Activated effector memory CD4-positive, alpha-beta T cell treated with anti-CD3 and anti-CD28 coated beads, Interleukin-2, amount 50 U/mL, for 16 hours (primary cell): ENCODE results near the gene MADD.

Source experiments
- DNase-seq: peaks from one replicate; pipeline ENCODE4 v3.0.0-alpha.2; 2020

The MADD gene

DNA sequence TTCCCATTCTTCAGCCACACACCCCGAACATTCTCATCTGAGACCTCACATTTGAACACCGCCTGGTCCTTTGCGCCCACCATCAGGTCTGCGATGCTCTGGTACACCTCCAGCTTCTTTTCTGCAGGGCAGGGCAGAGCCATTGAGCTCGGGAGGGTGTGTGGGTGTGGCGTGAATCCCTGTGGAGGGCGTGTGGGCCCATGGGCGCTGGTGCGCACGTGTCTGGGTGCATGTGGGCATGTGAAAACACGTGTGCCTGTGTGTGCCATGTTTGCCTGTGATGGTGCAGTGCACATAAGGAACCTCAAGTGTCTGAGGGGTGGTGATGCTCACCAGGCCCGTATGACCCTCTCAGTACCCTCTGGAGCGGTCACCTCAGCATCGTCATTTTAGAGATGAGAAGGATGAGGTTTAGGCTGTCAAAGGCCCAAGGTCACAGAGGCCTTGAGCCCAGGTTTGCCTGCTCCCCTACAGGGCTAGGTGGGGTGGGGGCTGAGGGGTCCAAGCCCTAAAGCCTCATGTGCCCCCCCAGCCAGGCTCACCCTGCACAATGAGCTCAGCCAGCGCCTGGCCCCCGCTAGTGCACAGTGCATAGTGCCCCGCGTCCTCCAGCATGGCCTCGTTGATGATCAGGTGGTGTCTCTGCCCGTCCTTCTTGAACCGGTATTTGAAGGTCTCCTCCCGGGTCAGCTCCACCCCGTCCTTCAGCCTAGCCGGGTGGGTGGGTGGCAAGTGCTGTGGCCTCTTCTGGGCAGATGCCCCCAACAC, 72.3 kb downstream of the MADD start:
- DNase-seq, result no peak

DNA sequence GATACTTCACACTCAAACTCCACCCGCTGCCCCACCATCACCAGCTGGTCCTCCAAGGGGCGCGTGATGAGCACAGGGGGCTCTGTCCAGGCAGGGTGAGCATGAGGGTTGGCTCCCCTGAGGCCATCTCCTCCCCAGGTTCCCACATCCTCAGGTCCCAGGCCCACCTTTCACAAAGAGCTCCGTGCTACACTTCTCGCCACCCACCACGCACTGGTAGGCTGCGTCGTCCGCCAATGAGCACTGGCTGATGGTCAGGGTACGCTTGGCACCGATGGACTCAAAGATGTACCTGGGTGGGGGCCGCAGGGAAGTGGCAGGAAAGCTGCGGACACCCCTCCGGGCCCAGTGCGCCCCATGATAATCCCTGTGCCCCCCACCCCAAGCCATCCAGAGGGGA, 72.9 kb downstream of the MADD start:
- DNase-seq, result no peak

DNA sequence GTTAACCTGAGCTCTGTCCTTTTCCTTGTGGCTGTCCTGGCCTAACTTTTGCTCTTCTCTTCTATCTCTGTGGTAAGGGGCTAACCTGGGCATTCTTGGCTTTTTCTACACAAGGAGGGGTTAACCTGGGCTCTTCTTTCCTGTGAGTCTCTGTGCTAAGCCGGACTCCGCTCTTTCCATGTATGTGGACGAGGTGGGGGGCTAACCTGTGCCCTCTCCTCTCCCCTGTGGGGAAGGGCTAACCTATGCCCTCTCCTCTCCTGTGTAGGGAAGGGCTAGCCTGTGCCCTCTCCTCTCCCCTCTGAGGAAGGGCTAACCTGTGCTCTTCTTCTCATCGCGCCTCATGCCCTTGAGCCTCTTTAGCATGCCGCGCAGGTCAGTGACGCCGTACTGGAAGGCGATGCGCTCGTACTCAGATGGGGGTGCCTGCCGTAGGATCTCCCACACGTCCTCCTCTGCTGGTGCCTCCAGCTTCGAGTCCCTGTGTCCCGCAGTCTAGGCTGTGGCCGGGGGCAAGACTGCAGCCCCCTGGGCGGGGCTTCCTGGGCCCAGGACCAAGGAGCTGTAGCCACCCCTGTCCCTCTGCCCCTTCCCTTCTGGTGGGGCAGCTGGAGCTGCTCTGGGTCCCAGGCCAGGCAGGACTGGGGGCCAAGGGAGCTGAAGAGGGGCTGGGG, 76.1 kb downstream of the MADD start:
- DNase-seq, result no peak

GRCh38 chr11:47347137-47347536, 77.2 kb downstream of the MADD start:
- DNase-seq, result no peak

- DNase-seq, result no peak
Measured at GRCh38 chr11:47348131-47348802, 78.3 kb downstream of the MADD start.

- no peak for DNase-seq
Measured at GRCh38 chr11:47348859-47349258, 78.9 kb downstream of the MADD start.

DNA sequence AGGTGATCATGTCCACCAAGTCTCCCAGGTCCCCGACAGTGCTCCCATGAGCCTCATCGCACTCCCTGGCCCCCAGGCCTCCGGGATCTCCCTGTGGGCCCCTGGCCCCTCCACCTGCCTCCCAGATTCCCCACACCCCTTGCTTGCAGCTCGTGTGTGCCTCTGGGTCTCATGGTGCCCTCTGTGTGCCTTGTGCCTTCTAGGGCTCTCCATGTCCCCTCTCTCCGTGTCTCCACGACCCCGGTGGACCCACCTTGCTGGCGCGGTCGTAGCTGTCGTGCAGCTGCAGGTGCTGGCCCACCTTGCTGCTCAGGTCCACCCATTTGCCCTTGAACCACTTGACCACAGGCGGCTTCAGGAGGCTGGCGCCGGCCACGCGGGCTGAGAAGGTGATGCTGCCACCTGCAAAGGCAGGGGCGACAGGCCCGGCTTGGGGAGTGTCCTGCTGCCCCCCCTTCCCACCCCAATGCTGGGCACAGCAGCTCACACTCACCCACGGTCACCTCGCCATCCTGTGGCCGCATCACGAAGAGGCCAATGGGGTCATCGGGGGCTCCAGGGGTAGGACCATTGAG, 79.7 kb downstream of the MADD start:
- no peak for DNase-seq

GRCh38 chr11:47350315-47350714, 80.4 kb downstream of the MADD start:
- no peak for DNase-seq

DNA sequence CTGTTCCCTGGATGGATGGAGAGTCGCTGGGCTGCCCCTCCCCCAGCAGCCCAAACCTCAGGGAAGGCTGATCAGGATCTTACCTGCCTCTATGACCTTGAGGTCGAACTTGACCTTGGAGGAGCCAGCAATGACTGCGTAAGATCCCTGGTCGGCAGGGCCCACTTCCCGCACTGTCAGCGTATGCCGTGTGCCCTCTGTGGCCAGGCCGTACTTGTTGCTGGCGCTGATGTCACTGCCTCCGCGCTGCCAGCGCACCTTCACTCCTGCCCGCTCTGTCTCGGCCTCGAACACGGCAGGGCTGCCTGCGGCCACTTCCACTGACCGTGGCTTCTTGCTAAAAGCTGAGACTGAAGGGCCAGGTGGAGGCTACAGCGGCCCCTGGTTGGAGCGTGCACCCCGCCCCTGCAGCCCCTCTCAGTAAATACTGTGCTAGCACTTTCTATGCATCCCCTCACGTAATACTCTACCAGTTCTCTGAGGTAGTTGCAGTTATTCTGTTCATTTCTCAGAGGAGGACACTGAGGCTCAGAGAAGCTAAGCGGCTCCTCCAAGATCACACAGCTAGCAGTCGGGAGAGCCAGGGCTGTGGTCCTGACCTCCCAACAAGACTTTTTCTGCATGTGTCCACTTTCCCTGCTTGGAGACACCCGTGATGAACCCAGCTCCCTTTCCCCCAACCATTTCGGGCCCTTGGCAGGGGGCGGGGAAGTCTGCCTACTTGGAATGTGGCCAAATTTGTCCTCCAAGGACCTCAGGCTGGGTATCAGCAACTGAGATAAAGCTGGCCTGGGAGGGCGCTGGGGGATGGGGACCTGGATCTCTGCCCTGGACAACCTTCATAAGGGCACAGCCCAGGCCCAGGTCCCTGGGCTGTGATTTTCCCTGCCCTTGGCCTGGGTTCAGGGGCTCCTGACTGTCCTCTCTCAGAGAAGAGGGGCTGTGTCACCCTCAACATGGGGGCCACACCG, 81.5 kb downstream of the MADD start:
- no peak for DNase-seq

- DNase-seq, result no peak
Measured at GRCh38 chr11:47352556-47352955, 82.6 kb downstream of the MADD start, which contains the start of gene MYBPC3. Gene MYBPC3 (minus strand): TSS chr11:47352702. CDS start chr11:47352647, 55 bp downstream.

DNA sequence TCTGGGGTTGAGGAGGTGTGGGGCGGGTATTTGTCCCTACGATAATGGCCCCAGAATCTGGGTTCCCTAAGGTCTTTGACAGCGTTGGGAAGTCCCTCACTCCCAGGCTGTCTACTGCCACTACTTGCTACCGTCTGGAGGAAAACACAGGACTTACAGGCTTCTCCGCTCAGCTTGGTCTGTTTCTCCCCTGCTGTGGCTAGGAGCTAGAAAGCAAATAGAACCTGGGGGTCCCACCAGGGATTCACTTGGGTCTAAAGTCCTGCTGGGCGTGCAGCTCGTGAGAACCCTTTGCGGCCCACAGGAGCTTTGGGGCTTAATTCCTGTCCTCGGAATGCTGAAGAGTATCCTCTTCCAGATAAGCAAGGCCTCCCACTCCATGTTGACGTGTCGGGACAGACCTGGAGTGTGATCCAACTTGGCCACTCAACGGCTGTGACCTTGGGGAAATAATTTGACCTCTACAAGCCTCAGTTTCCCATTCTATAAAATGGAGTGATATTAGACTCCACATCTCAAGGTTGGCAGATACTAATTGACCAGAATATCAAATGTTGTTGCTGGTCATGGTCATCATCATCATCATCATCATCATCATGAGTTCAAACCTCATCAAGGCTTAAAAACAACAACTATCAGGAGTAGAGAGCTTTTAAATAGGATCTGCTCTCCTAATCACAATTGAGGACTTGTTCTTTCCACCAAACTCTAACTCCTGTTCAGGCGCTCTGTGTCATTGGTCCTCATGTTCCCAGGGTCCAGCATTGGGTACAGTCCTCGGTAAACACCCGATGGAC, 84.2 kb downstream of the MADD start:
- no peak for DNase-seq

DNA sequence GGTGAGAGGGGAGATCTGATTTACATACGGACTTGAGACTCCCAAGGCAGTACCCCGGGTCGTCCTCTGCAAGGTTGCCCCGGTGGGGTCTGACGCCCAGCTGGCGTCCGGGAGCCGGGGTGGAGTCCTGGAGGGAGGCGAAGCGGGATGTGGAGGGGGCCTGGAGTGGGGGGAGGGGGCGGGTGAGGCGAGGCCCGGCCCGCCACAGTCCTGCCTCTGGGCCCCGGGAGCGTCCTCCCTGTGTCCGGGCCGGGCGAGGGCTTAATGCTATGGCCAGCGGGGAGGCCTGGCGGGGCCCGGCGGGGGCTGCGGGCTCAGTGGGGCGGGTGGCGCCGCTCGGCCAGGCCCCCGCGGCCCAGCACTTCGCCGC, 85.0 kb downstream of the MADD start:
- DNase-seq, result no peak

GRCh38 chr11:47355283-47356128, 85.6 kb downstream of the MADD start:
- no peak for DNase-seq

DNA sequence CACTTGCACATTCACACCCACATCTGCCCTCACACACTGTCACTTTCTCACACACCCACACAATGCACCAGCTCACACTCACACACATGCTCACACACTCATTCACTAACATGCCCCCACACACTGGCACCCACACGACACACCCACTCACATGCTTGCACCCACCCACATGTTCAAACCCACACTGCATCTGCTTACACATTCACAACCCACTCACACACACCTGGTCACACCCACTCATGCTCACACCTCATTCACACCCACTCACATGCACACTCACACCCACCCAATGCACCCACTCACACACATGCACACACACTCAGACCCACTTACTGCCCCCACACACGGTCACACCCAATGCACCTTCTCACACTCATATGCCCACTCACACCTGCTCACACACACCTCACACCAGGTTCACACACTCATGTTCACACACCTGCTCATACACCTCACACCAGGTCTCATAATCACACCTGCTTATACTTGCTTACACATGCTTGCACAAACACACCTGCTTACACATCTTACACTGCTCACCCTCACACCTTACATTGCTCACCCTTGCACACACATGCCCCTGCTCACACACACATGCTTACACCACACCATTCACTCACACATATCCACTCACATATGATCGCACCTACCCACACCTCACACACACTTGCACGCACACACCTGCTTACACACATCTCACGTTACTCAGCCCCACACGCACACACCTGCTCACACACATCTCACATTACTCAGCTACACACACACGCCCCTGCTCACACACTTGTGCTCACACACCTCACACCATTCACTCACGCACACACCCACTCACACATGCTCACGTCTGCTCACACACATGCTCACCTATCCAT, 86.4 kb downstream of the MADD start:
- no peak for DNase-seq

DNA sequence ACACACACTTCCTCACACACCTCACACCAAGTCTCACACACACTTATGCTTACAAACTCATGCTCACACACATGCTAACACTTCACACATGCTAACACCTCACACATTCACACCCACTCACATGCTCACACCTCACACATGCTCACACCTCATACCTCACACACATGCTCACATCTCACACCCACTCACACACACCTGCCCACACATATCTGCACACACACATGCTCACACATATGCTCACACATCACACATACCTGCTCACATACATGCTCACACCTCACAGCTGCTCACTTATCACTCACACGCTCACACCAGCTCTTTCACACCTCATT, 87.0 kb downstream of the MADD start:
- DNase-seq, result no peak

DNA sequence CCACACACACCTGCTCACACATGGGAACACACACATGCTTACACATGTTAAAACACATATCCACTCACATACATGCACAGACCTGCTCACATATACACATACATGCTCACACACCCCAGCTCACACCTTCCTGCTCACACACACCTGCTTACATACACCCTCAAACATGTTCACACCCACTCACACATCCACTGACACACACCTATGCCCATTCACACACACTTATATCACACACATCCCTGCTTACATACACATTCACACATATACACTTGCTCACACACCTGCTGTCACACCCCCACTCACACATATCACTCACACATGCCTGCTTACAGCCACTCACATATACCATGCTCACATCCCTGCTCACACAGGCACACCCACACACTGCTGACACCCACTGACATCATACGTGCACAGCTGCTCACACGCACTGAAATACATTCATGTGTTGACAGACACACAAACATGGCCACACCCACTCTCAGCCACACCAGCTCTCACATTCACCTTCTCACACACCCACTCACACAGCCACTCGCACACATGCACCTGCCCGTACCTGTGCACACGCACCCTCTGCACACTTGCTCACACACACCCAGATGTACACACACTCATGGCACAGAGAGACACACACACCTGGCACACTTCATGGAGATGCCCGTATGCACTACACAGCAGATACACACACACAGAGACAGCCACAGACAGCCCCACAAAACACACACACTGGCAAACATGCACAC, 88.2 kb downstream of the MADD start:
- no peak for DNase-seq

- no peak for DNase-seq
Measured at GRCh38 chr11:47358731-47359051, 88.8 kb downstream of the MADD start.

GRCh38 chr11:47359162-47359561, 89.2 kb downstream of the MADD start:
- no peak for DNase-seq

GRCh38 chr11:47359586-47359985, 89.7 kb downstream of the MADD start:
- no peak for DNase-seq
